SU-DHL-6 (cell line): ENCODE measurements around the gene STK39.

Experiments
- H2AFZ ChIP-seq: fragments of 200-600 bp; sonication (generic); 2 replicates; pipeline ENCODE4 v1.6.1; 2014; ENCODE audit warnings: low read depth, mild to moderate bottlenecking, moderate library complexity, mixed read lengths, antibody characterized with exemption, low read length; ENCODE audit not compliant: severe bottlenecking
- H3F3A ChIP-seq: fragments of 200-600 bp; shearing (Covaris generic); 2 replicates; pipeline ENCODE4 v1.6.0; 2016; ENCODE audit warnings: antibody characterized with exemption, mild to moderate bottlenecking; ENCODE audit not compliant: insufficient read depth
- H3K27ac ChIP-seq: fragments of 200-600 bp; sonication (generic); 2 replicates; pipeline ENCODE4 v1.5.1; 2016; ENCODE audit warnings: low read depth, mild to moderate bottlenecking, low read length, moderate library complexity, mixed read lengths
- H3K27me3 ChIP-seq: fragments of 200-600 bp; sonication (generic), shearing (Covaris generic); 2 replicates; pipeline ENCODE4 v1.6.0; 2014; ENCODE audit warnings: mild to moderate bottlenecking, low read length
- H3K36me3 ChIP-seq: fragments of 200-600 bp; sonication (generic); 2 replicates; pipeline ENCODE4 v1.6.1; 2014; ENCODE audit warnings: mild to moderate bottlenecking, low read length, mixed read lengths
- H3K4me2 ChIP-seq: fragments of 300-600, 200-600 bp; shearing (Covaris generic), sonication (generic); 2 replicates; pipeline ENCODE4 v1.6.0; 2014; ENCODE audit warnings: low read length, low read depth, mild to moderate bottlenecking; ENCODE audit not compliant: poor library complexity, severe bottlenecking
- H3K4me3 ChIP-seq: fragments of 200-600 bp; sonication (generic); 2 replicates; pipeline ENCODE4 v1.5.1; 2014; ENCODE audit warnings: antibody characterized with exemption, low read length, mild to moderate bottlenecking, mixed read lengths; ENCODE audit not compliant: insufficient read depth, poor library complexity, severe bottlenecking
- H3K79me2 ChIP-seq: fragments of 200-600 bp; sonication (generic); 2 replicates; pipeline ENCODE4 v1.6.1; 2014; ENCODE audit warnings: mild to moderate bottlenecking, low read length, moderate library complexity; ENCODE audit not compliant: insufficient read depth
- H3K9ac ChIP-seq: fragments of 200-600 bp; sonication (generic); 2 replicates; pipeline ENCODE4 v1.7.0; 2014; ENCODE audit warnings: mild to moderate bottlenecking, low read length
- H3K9me2 ChIP-seq: fragments of 200-600 bp; sonication (generic); replicated peaks from 2 replicates; pipeline ENCODE4 v1.6.1; 2014; ENCODE audit warnings: low read length; ENCODE audit not compliant: insufficient read depth
- H3K9me3 ChIP-seq: fragments of 200-600 bp; sonication (generic); 2 replicates; pipeline ENCODE4 v1.6.1; 2014; ENCODE audit warnings: low read length, mixed read lengths; ENCODE audit not compliant: insufficient read depth
- H4K20me1 ChIP-seq: fragments of 200-600 bp; sonication (generic); 2 replicates; pipeline ENCODE4 v1.6.1; 2014; ENCODE audit warnings: low read depth, mild to moderate bottlenecking, antibody characterized with exemption, low read length, moderate library complexity, mixed read lengths
- EZH2phosphoT487 ChIP-seq: fragments of 200-600 bp; sonication (generic), shearing (Covaris generic); conservative IDR thresholded peaks from 2 replicates; pipeline ENCODE4 v1.6.1; 2018; ENCODE audit warnings: mild to moderate bottlenecking, antibody characterized with exemption, low read length, moderate library complexity, mixed read lengths
- TF ChIP-seq, protein P1 (sequence below): fragments of 200-600 bp; sonication (generic); IDR thresholded peaks from one replicate; pipeline ENCODE4 v1.5.1; 2017; ENCODE audit warnings: antibody characterized with exemption, mild to moderate bottlenecking, low read length, moderate library complexity; ENCODE audit not compliant: insufficient read depth, poor library complexity, severe bottlenecking

The STK39 gene

DNA sequence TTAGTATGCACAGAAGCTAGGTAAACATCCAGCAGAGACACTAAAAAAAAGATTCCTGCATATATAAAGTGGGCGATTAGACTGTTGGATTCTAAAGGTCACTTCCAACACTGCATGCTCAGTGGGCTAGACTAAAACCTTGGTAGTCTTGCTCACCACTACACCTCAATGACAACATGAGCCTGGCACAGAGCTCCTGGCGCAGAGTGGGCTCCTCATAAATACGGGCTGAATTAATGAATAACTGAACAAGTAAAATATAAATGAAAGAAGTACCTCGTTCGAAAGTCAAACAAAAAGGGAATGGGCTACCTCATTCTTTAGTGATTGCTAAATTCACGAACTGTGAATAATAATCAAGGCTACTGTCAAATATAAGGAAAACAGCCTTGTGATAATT lies 185.3 kb downstream of the STK39 start:
- Histone ChIP-seq H3K79me2 (no peaks in the 10 kb centered on the region), H3K9me3 (no peaks in the 10 kb centered on the region), H3K9me2 (no peaks in the 10 kb centered on the region), H3K36me3 (no peaks in the 10 kb centered on the region), H2AFZ (no peak overlapping the region), H3K9ac (no peak overlapping the region), H3K27me3 (no peaks in the 10 kb centered on the region), H4K20me1 (no peaks in the 10 kb centered on the region), H3F3A (no peaks in the 10 kb centered on the region), H3K27ac (no peak overlapping the region), H3K4me3 (no peak overlapping the region), H3K4me2 (no peak overlapping the region)
- TF ChIP-seq, protein P1, sequence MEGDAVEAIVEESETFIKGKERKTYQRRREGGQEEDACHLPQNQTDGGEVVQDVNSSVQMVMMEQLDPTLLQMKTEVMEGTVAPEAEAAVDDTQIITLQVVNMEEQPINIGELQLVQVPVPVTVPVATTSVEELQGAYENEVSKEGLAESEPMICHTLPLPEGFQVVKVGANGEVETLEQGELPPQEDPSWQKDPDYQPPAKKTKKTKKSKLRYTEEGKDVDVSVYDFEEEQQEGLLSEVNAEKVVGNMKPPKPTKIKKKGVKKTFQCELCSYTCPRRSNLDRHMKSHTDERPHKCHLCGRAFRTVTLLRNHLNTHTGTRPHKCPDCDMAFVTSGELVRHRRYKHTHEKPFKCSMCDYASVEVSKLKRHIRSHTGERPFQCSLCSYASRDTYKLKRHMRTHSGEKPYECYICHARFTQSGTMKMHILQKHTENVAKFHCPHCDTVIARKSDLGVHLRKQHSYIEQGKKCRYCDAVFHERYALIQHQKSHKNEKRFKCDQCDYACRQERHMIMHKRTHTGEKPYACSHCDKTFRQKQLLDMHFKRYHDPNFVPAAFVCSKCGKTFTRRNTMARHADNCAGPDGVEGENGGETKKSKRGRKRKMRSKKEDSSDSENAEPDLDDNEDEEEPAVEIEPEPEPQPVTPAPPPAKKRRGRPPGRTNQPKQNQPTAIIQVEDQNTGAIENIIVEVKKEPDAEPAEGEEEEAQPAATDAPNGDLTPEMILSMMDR = no peak
- no peak for TF ChIP-seq EZH2phosphoT487

DNA sequence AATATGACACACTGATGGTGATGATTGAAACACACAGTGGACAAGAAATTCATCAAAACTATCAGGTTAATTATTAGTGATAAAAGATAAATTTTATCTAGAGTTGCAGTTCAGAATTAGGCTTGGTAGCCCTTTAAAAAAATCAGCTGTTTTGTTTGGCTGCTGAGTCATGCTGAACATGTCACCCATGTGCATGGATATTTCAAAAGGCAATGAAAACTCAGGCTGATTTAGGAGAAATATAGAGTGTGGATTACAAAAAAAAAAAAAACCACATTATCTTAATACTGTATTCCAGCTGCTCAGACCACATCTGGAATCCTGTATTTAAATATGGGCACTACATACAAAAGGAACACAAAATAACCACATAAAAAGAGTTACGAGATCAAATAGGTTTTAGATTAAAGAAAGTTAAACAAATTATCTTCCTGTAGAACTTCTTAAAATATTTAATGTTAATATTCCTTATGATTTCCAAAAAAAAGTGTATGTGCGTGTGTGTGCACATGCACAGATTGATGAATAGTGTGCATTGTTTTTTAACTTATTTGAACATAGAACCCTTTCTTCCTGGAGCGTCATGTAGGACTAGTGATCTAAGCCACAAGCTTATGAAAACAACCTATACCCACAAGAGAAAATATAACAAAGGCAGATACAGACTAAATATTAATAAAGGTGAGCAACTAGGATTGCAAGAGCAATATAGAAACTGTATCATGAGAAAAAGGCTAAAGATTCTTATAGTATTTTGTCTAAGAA lies 186.2 kb downstream of the STK39 start:
- Histone ChIP-seq H4K20me1 (no peaks in the 10 kb centered on the region), H3K27me3 (no peaks in the 10 kb centered on the region), H3F3A (no peaks in the 10 kb centered on the region), H3K9me2 (no peaks in the 10 kb centered on the region), H2AFZ (no peak overlapping the region), H3K4me3 (no peak overlapping the region), H3K9ac (no peak overlapping the region), H3K9me3 (no peaks in the 10 kb centered on the region), H3K36me3 (no peaks in the 10 kb centered on the region), H3K4me2 (no peak overlapping the region), H3K79me2 (no peaks in the 10 kb centered on the region), H3K27ac (no peak overlapping the region)
- TF ChIP-seq, protein P1 = no peak
- TF ChIP-seq EZH2phosphoT487 = no peak

GRCh38 chr2:168059758-168060157 lies 187.6 kb downstream of the STK39 start:
- no peaks in the 10 kb centered on the region for H3K79me2 ChIP-seq
- H3K9me3 ChIP-seq = no peaks in the 10 kb centered on the region
- H3K27me3 ChIP-seq = no peaks in the 10 kb centered on the region
- no peak overlapping the region for H3K27ac ChIP-seq
- TF ChIP-seq EZH2phosphoT487 = no peak
- TF ChIP-seq, protein P1 = no peak
- no peaks in the 10 kb centered on the region for H4K20me1 ChIP-seq
- H3K4me3 ChIP-seq = no peak overlapping the region
- H3K9me2 ChIP-seq = no peaks in the 10 kb centered on the region
- no peak overlapping the region for H2AFZ ChIP-seq
- H3K9ac ChIP-seq = no peak overlapping the region
- no peak overlapping the region for H3K4me2 ChIP-seq
- H3K36me3 ChIP-seq = no peaks in the 10 kb centered on the region
- no peaks in the 10 kb centered on the region for H3F3A ChIP-seq
